OCI-M1 (cell line): ENCODE measurements around the gene B3GALT5.

ENCODE experiments used
- DNase-seq: peaks from one replicate; lab custom pipeline; 2025; lab: John Stamatoyannopoulos, UW

The B3GALT5 gene

DNA sequence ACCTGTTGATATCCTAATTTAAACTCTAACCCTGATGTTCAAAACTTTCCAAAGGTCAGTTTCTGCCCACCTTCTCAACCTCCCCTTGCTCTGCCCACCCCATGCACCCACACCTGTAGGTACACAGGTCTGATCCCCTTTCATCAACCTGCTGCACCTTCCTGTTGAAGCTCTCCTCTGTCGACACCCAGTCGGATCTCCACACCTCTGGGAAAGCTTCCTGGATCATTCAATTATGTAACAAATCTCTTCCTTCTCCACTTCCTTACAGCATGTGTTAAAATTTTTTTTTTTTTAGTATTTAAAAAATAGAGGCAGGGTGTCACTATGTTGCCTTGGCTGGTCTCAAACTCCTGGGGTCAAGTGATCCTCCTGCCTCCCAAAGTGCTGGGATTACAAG, 87.6 kb downstream of the B3GALT5 start:
- no peak for DNase-seq

DNA sequence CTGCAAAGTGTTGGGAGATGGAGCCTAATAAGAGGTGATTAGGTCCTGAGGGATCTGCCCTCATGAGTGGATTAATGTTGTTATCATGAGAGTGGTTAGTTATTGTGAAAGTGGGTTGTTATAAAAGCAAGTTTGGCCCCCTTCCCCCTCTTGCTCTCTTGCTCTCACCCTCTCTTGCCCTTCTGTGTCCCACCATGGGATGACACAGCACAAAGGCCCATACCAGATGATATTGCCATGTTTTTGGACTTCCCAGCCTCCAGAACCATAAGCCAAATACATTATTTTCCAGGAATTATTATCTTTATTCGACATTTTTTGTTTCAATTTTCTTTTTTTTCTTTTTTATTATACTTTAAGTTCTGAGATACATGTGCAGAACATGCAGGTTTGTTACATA, 90.8 kb downstream of the B3GALT5 start:
- no peak for DNase-seq

DNA sequence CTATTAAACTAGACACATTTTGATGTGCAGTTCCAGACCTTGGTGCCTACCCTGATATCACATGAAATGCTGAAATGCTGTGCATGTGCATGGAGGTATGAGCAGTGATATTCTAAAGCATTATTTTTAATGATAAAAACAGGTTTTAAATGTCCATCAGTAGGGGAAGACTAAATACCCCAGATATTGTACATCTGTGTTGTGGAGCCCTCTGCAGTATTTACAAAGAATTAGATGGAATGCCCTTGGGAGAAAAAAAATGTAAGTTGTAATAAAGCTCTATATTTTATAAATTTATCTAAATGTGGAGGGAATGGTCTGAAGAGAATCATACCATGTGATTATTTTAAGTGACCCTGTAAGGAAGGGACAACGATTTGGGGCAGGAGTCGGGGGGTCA, 93.1 kb downstream of the B3GALT5 start:
- DNase-seq, result no peak

DNA sequence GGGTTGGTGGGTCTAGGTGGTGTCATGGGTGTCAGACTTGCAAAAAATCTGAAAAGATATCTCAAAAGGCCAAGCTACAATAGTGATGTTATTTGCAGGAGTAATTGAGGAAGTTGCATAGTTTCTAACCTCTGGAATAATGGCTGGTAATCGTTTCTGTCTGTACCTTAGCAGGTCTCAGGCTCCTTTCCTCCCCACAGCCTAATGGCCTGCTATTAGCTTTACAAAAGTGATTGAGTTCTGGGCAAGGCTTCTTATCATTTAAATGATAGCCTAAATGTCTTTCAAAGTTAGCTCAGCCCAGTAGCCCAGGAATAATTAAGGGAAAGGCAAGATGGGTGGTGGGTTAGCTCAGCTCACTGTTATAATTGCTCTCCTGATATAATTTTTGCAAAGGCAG, 94.6 kb downstream of the B3GALT5 start:
- DNase-seq, result no peak

DNA sequence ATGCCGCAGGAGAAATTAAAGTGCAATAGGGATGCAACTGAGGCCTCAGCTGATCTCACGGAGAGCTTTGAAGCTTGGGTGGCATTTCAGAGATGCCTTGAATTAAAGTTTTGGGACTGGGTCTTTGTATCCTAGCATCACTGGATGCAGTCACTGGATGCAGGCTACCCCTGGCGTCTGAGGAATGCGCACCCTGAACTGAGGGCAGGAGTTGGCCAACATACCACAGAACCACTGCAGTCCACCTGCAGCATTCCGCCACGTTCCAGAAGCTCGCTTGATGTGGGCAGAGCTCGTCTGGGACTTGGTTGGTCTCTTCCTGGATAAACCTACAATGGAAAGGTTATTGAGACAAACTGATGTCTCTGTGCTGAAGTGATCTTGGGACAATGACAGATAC, 98.1 kb downstream of the B3GALT5 start:
- DNase-seq, result no peak

DNA sequence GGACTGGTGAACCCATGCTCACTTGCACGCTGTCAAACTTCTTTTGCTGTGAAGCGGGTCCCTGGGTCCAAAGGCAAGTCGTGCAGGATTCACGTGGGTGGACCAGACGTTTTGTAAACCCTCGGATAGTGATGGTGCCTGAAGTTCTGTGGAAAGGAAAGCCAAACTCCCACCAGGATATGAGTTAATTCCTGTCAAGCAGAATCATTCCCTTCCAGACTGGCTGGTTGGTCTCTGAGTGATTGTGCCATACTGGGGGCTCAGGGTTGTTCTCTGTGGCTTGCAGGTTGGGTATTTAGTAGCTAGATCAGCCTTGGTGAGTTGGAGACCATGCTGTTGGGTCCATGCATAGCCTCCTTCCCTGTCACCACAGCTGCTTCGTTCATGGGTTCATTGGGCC, 99.5 kb downstream of the B3GALT5 start:
- DNase-seq, result no peak

DNA sequence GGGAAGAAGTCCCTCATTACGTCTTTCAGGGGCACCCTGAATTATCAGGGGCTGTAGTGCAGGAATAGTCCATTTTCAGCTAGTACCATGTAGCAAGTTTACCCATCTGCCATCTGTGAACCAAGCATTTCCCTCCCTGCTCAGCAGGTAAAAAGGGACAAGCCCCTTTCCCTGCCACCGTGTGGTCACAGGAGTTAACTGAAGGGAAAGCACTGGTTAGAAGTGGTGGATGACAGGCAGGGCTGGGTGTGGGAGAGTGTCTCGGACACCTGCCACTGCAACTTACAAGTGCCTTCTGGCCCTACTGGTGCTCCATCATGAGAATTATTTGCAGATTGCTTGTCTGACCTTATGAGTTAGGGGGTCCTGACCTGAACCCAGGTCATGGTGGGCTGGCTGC, 100.2 kb downstream of the B3GALT5 start:
- no peak for DNase-seq

DNA sequence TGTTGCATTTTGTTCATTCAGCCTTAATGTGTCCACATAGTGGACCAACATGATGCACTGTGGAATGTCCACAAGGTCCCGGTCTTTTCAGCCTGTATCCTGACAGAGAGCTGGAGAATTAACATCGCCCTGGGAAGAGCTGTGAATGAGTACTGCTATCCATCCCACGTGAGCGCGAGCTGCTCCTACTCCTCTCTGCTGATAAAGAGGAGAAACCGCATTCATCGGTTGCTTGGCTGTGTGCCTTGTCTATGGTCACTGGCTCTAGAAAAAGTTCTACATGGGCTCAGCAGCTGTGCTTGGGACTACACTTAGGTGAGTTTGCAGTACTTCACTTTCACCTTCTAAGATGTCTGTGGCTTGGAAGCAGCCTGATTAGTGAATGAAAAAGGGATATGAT, 101.2 kb downstream of the B3GALT5 start:
- peak; percentile 36 for DNase-seq

DNA sequence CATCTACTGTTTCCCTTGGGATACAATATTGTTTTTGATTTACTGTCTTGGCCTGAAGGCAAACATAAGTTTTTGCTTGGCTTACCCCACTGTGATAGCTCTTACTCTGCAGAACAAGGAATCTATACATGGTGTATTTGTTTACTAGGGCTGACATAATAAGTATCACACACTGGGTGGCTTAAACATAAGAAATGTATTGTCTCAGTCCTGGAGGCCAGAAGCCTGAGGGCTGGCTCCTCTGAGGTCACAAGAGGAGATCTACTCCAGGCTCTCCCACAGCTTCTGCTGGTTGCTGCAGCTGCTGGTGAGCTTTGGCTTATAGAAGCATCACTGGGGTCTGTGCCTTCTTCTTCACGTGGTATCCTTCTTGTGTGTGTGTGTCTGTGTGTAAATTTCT, 101.6 kb downstream of the B3GALT5 start:
- DNase-seq, result no peak

DNA sequence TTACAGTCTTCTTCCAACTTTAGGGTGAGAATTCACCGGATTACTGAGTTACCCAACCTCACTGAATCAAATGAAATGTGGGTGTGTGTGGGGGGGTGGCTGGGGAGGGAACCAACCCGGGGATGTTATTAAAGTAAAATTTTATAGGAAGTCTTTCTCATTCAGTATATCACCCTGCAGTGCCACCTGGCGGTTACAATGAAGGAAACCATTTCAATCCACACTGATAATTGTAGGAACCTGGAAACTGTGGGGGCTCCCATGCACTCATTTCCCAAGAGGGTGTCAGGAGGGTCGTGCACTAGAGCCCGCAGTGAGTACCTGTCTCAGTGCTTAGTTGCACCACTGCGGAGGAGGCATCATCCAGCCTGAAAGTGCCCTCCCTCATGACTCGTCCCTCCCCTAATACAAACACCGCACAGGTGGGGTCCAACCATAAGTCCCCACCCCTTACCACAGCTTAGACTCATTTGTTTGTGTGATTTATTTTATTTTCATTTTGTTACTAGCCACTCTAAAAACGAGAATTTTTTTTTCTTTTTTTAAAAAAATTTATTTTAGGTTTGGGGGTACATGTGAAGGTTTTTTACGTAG, 103.2 kb downstream of the B3GALT5 start:
- DNase-seq, result peak; percentile 73

DNA sequence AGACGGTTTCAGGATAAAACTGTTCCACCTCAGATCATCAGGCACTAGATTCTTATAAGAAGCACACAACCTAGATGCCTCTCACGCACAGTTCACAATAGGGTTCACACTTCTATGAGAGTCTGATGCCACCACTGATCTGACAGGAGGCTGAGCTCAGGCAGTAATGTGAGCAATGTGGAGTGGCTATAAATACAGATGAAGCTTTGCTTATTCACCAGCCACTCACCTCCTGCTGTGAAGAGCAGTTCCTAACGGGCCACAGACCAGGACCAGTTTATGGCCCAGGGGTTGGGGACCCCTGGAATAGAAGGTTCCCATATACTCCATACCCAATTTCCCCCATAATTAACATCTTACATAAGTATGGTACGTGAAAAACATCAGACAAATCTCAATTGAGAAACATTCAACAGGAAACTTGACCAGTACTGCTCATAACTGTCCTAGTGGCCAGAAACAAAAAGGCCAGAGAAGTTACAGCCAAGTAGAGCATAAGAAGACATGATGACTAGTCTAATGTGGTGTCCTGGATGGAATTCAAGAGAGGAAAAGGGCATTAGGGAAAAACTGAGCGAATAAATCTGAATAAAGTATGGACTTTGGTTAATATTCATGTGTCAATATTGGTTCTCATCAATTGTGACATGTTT, 107.5 kb downstream of the B3GALT5 start:
- no peak for DNase-seq

DNA sequence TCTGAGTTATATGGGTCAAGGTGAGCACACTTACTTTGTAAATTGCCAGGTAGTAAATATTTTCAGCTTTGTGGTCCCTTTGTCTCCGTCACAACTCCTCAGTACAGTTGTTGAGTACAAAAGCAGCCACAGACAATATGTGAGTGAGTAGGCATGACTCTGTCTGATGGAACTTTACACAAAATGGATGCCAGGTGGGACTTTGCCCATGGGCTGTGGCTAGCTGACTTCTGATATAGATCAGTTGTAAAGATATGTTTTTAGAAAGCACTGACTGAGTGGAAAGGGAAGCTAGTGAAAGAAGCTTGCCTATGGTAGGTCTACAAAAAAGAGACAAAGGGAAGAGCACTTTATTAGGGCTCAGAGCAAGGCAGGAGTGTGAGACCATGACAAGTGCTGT, 109.1 kb downstream of the B3GALT5 start:
- no peak for DNase-seq
